GM11168 (cell line): Measurements from ENCODE around the gene RHEBL1.

Experiments used
- in situ Hi-C: fragments of 300-500 bp; cut with MboI; formaldehyde crosslinking; loops from one replicate; pipeline ENCODE4 v1.12.0; 2022; ENCODE audit warnings: low sequenced_read_pairs; ENCODE audit not compliant: unreplicated experiment

RHEBL1 gene

GRCh38 chr12:49039421-49040363, 30.1 kb downstream of the RHEBL1 start:
- in situ Hi-C loops = no loop called here

GRCh38 chr12:49038291-49038955, 31.4 kb downstream of the RHEBL1 start:
- in situ Hi-C loops = no loop called here

- in situ Hi-C loops = no loop called here
These were observed 31.9 kb downstream of the RHEBL1 start for GRCh38 chr12:49037947-49038237.

DNA sequence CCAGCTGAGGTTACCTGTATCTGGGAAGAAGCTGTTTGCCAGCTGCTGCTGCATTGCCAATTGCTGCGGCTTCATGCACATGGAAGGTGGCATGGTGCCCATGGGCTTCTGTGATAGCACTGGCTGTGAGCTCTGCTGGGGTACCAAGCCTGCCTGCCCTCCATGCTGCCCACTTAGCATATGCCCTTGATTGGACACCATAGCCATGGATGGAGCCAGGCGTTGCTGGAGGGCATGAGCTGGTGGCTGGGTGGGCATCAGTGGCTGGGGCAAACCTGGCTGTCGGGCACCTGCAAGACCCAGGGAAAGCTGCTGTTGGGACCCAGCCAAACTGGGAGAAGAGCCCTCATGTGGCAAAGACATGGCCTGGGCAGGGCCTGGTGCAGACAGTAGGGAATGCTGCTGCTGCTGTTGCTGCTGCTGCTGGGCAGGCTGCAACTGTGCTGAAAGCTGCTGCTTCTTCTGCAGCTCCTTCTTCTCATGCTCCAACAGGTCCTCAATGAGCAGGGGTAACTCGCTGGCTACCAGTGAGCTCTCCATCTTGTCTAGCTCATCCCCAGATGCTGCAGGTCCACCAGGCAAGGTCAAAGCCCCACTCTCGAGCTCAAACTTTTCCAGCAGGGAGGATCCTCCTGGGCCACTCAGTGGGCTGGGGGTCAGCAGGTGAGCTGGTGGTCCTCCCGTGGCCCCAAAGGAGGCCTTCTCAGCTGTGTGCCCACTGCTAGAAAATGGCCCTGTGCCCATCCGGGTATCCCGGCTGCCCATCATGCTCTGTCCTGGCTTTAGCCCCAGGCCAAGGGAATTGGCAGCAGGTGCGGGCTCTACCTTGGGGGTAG, 32.5 kb downstream of the RHEBL1 start:
- in situ Hi-C loops = no loop called here

- in situ Hi-C loops = no loop called here
These were observed 33.8 kb downstream of the RHEBL1 start for GRCh38 chr12:49036029-49036428.

DNA sequence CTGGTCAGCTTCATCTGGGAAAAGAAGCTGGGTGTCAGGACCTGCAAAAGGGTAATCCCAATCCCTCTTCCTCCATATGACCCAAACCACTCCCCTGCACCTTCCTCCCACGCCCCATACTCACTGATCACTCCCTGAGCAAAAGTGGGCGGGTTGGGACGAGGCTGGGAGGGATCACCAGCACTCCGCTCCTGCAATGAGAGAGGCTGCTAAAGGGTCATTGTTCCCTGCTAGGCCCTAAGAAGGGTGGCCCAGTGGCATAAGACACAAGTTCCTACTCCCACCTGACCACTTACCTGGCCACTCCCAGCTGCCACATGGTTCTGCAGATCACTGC, 35.5 kb downstream of the RHEBL1 start:
- in situ Hi-C loops = no loop called here

DNA sequence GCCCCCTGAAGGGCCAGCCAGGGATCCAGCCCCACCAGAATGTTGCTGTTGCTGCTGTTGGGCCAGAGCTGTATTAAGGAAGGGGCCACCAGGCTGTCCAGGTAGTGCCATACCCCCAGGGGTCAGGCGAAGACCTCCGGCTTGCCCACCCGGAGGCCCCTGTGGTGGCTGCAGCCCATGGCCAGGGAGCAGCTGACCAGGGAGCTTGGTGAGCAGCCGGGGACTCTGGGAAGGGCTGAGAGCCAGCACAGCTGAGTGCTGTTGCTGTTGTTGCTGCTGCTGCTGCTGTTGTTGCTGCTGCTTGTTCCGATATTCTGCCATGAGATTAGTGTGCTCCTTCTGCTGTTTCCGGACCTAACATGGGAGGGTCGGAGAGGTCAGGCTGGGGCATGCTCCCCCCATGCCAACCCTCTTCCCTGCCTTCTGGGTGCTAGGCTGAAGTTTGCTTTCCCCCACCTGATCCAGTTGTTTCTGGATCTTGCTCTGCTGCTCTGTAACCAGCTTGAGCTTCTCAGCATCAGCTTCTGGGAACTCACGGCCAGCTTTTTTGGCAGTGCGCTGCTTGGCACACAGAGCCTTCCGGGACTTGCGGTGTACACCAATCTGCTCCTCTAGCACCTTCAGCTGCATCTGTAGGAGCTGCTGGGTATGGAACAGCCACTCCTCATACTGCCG, 36.0 kb downstream of the RHEBL1 start:
- in situ Hi-C loops = no loop called here

GRCh38 chr12:49032679-49033447, 36.9 kb downstream of the RHEBL1 start:
- in situ Hi-C loops = no loop called here

DNA sequence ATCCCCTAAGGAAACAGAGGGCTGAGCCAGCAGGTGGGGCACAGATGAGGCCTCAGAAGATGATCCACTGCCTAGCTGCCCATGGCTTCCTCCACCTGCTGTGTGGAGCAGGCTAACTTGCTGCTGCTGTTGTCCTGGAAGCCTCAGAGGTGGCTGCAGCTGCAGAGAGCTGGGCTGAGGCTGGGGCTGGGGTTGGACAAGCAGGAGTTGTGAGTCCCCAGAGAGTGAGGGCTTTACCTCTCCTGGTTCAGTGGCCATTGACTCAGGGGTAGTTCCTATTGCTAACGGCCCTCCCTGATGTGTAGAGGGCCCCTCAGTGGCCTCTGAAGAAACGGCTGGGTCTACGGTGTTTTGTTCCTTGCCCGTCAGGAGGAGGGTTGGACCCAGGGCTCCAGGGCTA, 37.5 kb downstream of the RHEBL1 start:
- in situ Hi-C loops = no loop called here

DNA sequence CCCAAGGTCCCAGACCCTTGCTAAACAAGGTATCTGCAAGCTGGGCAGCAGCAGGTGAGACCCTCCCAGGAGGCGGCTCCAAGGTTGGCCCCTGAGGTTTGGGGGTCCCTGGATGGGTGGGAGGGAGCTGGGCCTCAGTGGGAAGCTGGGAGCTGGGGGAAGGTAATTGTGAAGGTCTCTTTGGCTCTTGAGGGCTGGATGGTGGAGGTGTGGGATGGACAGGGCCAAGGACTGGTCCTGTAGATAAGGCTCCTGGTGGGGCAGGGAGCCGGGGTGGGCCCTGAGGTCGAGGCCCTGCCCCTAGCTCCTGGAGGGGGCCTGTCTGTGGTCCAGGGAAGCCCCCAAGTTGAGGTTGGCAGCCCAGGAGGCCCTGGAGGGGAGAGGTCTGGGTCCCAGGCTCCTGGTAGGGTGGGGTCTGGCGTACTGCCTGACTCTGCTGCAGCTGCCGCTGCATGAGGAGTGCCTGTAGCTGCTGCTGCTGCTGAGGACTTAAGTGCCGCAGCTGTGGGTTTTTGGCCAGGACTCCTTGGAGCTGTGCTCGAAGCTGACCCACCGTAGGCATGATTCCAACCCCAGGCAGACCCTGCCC, 38.1 kb downstream of the RHEBL1 start:
- in situ Hi-C loops = no loop called here

DNA sequence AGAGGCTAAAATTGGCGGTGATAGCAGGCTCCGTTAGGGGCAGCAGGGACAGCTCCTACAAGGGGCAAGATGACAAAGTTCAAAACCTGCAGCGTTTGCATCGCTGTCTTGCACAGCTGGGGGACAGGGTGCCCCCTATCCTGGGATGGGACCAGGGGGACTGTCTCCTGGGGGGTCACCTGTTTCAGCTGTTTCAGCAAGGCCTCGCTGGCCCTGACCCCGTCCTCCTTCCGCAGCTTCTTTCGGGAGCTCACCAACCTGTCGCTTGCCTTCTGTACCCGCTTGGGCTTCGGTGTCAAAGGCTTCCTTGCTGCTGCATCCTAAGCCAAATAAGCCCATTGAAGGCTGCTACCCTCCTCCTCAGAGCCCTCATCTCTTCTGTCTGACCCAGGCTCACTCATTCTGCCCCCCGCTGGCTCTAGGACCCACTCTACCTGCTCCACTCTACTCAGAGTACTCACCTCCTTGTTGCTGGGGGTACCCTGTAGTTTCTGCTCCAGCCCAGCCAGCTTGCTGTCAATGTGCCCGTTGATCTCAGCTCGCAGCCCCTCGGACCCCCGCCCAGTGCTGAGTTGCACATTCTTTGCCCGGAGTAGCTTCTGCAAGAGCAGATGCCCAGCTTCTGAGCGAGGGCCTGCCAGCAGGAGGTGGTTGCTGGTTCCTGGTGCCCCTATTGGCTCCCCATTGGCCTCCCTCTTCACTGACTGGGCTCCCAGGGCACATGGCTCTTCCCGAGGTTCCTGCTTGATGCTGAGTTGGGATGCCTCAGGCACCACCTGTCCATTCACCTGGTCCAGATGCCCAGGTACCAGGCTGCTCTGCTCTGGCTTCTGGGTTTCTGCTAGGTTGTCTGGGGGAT, 38.8 kb downstream of the RHEBL1 start:
- in situ Hi-C loops = no loop called here

GRCh38 chr12:49030119-49030518, 39.7 kb downstream of the RHEBL1 start:
- in situ Hi-C loops = no loop called here

DNA sequence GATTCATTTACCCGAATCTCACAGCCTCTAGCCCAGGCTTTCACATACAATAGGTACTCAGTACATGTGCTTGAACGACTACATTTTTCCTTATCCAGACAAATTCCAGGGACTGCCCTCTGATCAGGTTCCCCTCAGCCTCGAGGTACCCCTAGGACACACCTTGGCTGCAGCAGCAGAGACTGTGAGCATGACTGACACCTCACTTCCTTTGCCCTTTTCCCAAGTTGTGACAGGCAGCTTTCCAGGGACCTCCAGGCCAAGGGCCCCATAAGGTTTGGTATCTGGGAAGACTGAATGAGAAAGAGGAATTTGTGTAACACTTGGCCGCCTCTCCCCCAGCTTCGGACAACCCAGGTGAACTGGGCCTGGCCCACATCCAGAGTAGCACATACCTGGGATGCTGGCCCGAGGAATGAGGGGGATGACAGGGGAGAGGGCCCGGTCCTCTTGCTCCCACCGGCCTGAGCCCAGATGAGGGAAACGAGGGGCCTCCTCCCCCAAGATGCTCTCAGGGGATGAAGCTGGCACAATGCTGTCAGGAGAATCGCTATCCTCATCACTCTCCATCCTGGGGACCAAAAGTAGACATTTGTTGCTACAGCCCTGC, 41.0 kb downstream of the RHEBL1 start:
- in situ Hi-C loops = no loop called here

- in situ Hi-C loops = no loop called here
These were observed 41.8 kb downstream of the RHEBL1 start for GRCh38 chr12:49027846-49028555.

GRCh38 chr12:49026678-49027480, 42.9 kb downstream of the RHEBL1 start:
- in situ Hi-C loops = no loop called here

DNA sequence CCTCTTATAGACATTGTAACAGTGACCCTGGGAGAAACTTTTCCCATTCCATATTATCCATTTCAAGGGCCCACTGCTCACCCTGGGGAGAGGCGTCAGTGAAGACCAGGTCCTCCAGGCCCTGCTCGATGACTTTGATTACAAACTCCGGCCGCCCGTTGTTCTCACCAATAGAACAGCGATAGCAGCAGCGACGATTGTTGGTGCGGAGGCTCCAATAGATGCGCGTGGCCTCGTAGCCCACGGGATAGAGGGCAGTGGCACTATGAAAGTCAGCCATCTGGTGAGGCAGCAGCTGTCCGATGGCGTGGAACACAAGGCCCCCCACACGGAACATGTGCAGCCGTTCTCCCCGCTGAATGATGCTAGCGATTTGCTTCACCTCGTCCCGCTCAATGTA, 43.7 kb downstream of the RHEBL1 start:
- in situ Hi-C loops = no loop called here

- in situ Hi-C loops = no loop called here
These were observed 44.3 kb downstream of the RHEBL1 start for GRCh38 chr12:49025463-49025862.
